Right cardiac atrium (tissue), 5 donors: ENCODE results near the gene TNS3. TPM values are rescaled to one million over a fixed set of nuclear protein-coding genes. Genes with fewer than 3 reads are reported as not detected.

ENCODE experiments used
- ATAC-seq, 2 donors: fragments of 200-7000 bp; cut with Tn5 transposase; one replicate each; pipeline versions ENCODE4 v1.8.0 to v1.9.1; 2020; ENCODE audit warnings: moderate library complexity in 2 of 2, mild to moderate bottlenecking in 1 of 2
- DNase-seq, 3 donors: peaks; one replicate each; pipeline ENCODE4 v3.0.0-alpha.2; 2020
- H3K27ac ChIP-seq: one replicate; pipeline ENCODE4 v1.5.1; 2013; ENCODE audit warnings: mild to moderate bottlenecking, low read length, control low read depth, moderate library complexity
- H3K27me3 ChIP-seq: one replicate; pipeline ENCODE4 v1.6.1; 2013; ENCODE audit not compliant: control insufficient read depth, insufficient read depth
- H3K4me1 ChIP-seq: one replicate; pipeline ENCODE4 v1.6.1; 2013; ENCODE audit warnings: low read length; ENCODE audit not compliant: control insufficient read depth, insufficient read depth
- H3K4me3 ChIP-seq: one replicate; pipeline ENCODE4 v1.5.1; 2013; ENCODE audit warnings: low read length, control low read depth
- H3K9me3 ChIP-seq: one replicate; pipeline ENCODE4 v1.6.1; 2013; ENCODE audit warnings: low read length; ENCODE audit not compliant: control insufficient read depth
- WGBS: extraction: QIAGEN DNeasy Blood & Tissue Kit; methylation state at CpG from one replicate; pipeline ENCODE4 v1.1.7; 2013; 5-methylcytosine and 5-hydroxymethylcytosine counted together
- intact Hi-C, 4 donors: fragments of 100-400 bp; cut with DNase I; formaldehyde crosslinking; loops; one replicate each; pipeline versions ENCODE4 v1.11.0 to v1.14.0; 2022 to 2023
- polyA plus RNA-seq: library from polyadenylated mRNA; stranded (reverse); fragments of 200-250 nt; gene quantifications from one replicate; pipeline ENCODE4 v1.2.3, GENCODE V29; 2013
- total RNA-seq, 4 donors: library from RNA; stranded (reverse); fragmentation: NEBNext Ultra II Directional; extraction: Animal tissue kit (Norgen Biotek cat#: 25700); gene quantifications; one replicate each; pipeline ENCODE4 v1.2.1, GENCODE V29; 2021
- donor health status: healthy with polysubstance abuse.
- donor health status: DM: no; HTN: yes; CAD: no.
- donor health status: DM: no; HTN: no; CAD: no.
- donor health status: DM: no; HTN: yes; CAD: no; lungs with severe emphysema.
- donor health status: DM: yes; HTN: yes; CAD: no.

The TNS3 gene
- total and polyA plus RNA-seq, 5 donors = 19.7 to 48.3 (median 40.4) TPM

DNA sequence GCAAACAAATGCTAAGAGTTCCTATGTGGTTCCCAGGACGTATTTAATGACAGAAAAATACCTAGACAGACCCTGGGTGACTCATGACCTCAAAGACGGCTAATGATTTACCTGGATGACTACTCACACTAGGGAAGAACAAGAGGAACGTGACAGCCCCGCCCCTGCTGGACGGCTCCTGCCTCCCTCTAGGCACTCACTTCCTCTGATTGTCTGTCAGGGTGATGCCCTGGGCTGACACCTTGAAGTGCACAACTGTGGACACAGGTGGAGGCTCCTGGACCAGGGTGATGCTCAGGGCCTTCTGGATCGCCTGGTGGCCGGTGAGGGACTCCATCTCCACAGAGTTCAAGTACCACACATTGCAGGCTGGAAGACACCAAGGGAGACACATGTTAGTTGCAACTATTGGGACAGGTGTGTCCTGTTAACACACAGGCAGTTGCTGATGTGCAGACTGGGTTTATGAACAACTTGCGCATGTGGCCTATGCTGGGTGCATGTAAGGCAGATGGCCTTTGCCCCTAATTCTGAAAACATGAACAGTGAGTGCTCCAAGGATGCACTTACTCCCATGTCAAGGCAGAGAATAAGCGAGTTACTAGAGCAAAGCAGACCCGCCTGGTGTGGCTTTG lies 298.3 kb downstream of the TNS3 start:
- no peak overlapping the region for H3K27ac ChIP-seq
- no peaks in the 10 kb centered on the region for H3K4me1 ChIP-seq
- no peak for ATAC-seq
- H3K4me3 ChIP-seq = no peak overlapping the region
- no peaks in the 10 kb centered on the region for H3K27me3 ChIP-seq
- H3K9me3 ChIP-seq = no peaks in the 10 kb centered on the region
- intact Hi-C loops = loop anchor here in 1 of 4 donors (10.0 kb wide), 1 partner anchor 101 kb away; no protein-coding TSS in a partner anchor
- no peak for DNase-seq
- 86% methylated on average over 10 of the region's 10 CpGs for WGBS

DNA sequence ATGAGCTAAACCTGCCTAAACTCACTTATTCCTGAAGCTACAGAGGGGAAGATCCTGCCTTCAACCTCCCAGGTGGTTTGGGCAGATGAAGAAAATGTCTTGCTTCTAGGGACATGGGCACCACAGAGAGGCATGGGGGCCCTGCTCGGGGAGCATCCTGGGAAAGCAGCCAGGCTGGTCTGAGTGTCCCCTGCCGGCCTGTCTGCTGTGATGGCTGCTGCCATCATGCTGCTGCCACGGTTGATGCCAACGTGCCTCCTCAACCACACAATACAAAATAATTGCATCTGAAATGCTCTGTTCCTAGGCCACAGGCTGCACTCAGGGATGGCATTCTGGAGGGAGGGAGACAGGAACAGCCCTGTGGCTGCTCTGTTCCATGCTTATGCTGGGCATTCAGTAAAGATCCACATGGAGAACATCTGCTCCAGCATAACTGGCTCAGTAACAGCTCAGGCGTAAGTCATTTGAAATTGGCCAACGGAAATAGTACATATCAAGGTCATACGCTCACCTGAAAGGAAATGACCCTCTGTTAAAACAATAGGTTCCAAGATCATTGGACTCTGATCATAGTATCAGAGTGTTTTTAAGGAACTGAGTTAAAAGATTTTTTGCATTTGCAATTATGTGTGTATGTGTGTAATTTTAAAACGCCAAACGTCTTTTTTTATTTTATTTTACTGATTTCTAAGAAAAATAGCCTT lies 299.0 kb downstream of the TNS3 start:
- intact Hi-C loops = loop anchor here in 1 of 4 donors (10.0 kb wide), 1 partner anchor 102 kb away; no protein-coding TSS in a partner anchor
- H3K27ac ChIP-seq = no peak overlapping the region
- DNase-seq = no peak
- 67% methylated on average over 9 of the region's 9 CpGs for WGBS
- H3K4me3 ChIP-seq = no peak overlapping the region
- ATAC-seq = no peak
- H3K27me3 ChIP-seq = no peaks in the 10 kb centered on the region
- H3K9me3 ChIP-seq = no peaks in the 10 kb centered on the region
- H3K4me1 ChIP-seq = no peaks in the 10 kb centered on the region

DNA sequence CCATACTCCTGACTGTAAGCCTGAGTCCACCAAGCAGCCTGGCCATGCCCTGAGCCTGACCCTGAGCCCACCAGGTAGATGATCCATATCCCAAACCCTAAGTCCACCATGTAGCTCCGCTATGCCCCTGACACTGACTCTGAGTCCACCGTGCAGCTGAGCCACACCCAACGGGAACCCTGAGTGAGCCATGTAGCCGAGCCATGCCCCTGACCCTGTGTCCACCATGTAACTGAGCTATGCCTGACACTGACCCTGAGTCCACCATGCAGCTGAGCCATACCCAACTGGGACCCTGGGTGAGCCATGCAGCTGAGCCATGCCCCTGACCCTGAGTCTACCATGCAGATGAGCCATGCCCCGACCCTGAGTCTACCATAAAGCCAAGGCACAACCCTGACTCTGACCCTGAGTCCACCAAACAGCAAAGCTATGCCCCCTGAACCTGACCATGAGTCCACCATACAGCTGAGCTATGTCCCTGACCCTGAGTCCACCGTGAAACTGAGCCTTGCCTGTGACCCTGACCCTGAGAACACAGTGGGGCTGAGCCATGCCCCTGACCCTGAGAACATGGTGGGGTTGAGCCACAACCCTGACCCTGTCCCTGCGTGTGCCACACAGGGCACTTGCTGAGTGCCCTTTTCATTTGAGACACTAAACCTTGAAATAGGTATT lies 299.8 kb downstream of the TNS3 start:
- no peak overlapping the region for H3K27ac ChIP-seq
- 98% methylated on average over 7 of the region's 7 CpGs for WGBS
- ATAC-seq (peak in 1 of 2 donors; percentile 8), DNase-seq (no peak)
- intact Hi-C loops = loop anchor here in 1 of 4 donors (10.0 kb wide), 1 partner anchor 103 kb away; no protein-coding TSS in a partner anchor
- H3K4me1 ChIP-seq = no peaks in the 10 kb centered on the region
- H3K9me3 ChIP-seq = no peaks in the 10 kb centered on the region
- no peak overlapping the region for H3K4me3 ChIP-seq
- no peaks in the 10 kb centered on the region for H3K27me3 ChIP-seq

DNA sequence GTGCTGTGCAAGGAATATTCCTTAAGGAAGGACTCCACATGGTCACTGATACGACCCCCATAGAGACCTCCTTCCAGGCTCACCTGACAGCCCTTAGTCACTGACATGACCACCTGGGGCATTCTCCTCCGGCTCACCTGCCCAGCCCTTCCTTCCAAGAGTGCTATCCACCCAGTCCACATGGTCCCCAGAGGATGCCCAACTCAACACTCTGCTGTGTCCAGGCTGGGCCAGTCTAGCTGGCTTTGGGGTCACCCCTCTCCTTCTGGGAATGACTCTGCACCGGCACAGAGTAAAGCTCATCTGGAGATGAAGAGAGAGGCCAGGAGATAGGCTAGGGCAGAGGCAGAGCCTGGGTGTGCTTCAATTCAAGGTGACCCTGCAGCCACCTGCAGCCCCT lies 300.8 kb downstream of the TNS3 start:
- no peaks in the 10 kb centered on the region for H3K27me3 ChIP-seq
- intact Hi-C loops = loop anchor here in 1 of 4 donors (10.0 kb wide), 1 partner anchor 104 kb away; no protein-coding TSS in a partner anchor

DNA sequence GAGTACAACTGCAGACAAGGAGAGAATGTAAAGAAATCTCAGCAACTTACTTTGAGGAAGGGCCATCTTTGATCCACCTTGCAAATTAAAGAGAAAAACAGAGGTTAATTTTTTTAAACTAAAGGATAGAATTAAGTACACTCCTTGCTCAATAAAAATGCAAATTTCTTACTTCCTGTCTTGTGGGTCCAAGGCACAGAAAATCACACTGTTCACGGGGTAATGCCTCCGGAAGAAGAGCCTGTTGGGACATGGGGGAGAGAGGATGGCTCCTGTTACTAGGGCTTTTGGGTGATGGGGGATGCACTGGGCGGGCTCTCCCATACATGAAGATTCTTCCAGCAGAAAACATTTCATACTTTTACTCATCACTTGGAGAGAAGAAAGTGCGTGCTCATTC lies 301.8 kb downstream of the TNS3 start:
- WGBS = 89% methylated on average over 4 of the region's 4 CpGs
- H3K4me1 ChIP-seq = no peaks in the 10 kb centered on the region
- no peaks in the 10 kb centered on the region for H3K27me3 ChIP-seq
- no peak for DNase-seq
- no peak overlapping the region for H3K27ac ChIP-seq
- no peak for ATAC-seq
- no peak overlapping the region for H3K4me3 ChIP-seq
- intact Hi-C loops = loop anchor here in 1 of 4 donors (10.0 kb wide), 1 partner anchor 105 kb away; no protein-coding TSS in a partner anchor
- H3K9me3 ChIP-seq = no peaks in the 10 kb centered on the region

More for the DNA sequence above, 300.8 kb downstream of the TNS3 start:
- no peak for DNase-seq
- Histone ChIP-seq H3K4me3 (no peak overlapping the region), H3K4me1 (no peaks in the 10 kb centered on the region), H3K27ac (no peak overlapping the region), H3K9me3 (no peaks in the 10 kb centered on the region)
- no peak for ATAC-seq
- WGBS = 90% methylated on average over 3 of the region's 3 CpGs

DNA sequence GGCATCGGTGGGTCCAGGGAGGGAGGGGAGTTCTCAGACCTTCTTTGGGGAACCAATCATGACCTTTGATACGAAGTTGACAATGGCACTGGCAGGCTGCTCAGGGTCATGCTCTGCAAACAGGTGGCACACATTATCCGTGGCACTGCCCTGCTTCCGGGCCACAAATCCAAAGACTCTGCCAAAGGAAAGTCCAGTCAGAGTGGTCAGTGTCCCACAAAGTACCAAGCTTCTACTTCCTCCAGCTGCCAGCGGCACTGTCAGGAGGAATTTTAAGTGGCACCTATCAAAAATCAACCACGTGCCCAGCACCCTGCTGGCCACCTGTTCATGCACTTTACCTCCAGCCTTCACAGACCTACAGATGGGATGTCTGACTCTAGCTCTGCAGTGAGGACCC lies 303.9 kb downstream of the TNS3 start:
- ATAC-seq (no peak), DNase-seq (no peak)
- intact Hi-C loops = no loop called here
- no peaks in the 10 kb centered on the region for H3K4me1 ChIP-seq
- no peaks in the 10 kb centered on the region for H3K27me3 ChIP-seq
- WGBS = 73% methylated on average over 6 of the region's 6 CpGs
- H3K27ac ChIP-seq = no peak overlapping the region
- H3K9me3 ChIP-seq = no peaks in the 10 kb centered on the region
- no peak overlapping the region for H3K4me3 ChIP-seq

DNA sequence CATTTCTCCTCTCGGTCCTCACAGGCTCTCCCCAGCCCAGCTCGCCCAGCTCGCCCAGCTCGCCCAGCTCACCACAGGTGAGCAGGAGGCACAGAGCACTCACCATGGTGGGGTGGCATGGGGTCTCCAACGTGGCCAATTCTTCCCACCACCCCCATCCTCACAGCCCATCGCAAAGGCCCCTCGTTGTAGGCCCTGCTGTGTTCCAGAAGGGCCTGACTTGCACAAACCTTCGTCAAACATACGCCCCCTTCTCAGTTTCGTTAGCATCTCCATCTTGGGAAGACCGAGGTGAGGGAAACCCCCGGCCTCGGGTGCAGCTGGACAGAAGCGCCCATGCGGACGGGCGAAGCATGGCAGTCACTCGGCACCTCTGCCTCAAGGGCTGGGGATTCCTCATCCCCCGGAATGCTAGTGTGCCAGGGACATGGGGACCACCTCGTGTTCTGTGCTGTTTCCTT lies 304.6 kb downstream of the TNS3 start:
- DNase-seq = no peak
- no peak overlapping the region for H3K27ac ChIP-seq
- WGBS = 87% methylated on average over 20 of the region's 20 CpGs

DNA sequence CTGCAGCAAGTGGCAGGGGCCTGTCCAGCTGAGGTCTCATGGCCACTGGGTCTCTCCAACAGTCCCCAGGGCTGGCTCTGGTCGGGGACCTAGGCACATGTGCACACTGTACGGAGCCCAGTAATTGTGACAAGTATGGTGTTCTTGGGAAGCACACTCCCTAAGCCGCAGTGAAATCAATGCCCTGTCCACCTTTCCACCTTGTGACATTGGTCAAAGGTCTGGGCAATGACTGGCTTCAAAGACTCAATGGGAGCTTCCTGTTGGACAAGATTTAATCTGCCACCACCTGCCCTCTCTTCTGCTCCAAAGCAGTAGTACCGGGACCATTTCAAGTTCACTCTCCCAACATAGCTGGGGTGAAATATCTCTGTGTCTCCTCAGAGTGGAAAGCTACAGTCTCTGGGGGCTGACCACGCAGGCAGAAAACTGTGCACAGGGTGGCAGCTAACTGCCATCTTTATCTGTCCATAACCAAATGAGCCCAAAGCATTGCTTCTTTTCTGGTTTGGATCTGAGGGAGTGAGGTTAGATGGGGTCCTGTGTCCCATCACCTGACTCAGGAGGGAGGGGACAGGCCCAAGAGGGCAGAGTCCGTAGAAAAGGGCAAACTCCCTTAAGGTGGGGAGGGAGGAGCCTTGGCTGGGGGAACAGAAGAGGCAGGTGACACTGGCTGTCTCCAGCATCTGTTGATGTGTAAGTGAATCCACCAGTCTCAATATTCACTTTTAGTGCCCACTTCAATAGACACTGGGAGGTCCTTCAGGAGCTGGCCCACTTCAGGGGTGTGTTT lies 307.7 kb downstream of the TNS3 start:
- no peaks in the 10 kb centered on the region for H3K27me3 ChIP-seq
- intact Hi-C loops = loop anchor here in 1 of 4 donors (2.0 kb wide), 1 partner anchor 27 kb away; no protein-coding TSS in a partner anchor
- ATAC-seq (no peak), DNase-seq (no peak)
- H3K4me3 ChIP-seq = no peak overlapping the region
- H3K27ac ChIP-seq = no peak overlapping the region
- no peaks in the 10 kb centered on the region for H3K9me3 ChIP-seq
- no peaks in the 10 kb centered on the region for H3K4me1 ChIP-seq
- WGBS = 95% methylated on average over 6 of the region's 6 CpGs

More for the DNA sequence above, 304.6 kb downstream of the TNS3 start:
- intact Hi-C loops = no loop called here
- H3K9me3 ChIP-seq = no peaks in the 10 kb centered on the region
- H3K4me3 ChIP-seq = no peak overlapping the region
- ATAC-seq = no peak
- H3K4me1 ChIP-seq = no peaks in the 10 kb centered on the region
- no peaks in the 10 kb centered on the region for H3K27me3 ChIP-seq

DNA sequence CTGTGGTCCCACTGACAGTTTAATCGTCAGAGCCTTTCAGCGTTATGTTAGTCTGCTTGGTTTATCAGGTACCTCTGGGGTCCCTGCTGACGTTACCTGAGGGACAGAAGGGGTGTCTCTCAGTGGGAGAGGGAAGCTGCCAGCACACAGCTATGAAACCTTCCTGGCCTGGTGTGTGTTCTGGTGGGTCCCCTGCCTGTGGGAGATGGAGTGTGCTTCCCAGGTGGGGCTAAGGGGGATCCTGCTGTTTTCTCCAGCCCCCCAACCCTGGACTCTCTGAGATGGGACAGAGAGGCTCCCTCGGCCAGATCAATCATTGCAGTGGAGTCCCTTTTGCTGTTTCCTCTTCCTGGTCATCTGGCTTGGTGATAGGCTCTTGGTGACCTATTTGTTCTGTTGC lies 308.8 kb downstream of the TNS3 start:
- no peaks in the 10 kb centered on the region for H3K9me3 ChIP-seq
- intact Hi-C loops = loop anchor here in 1 of 4 donors (2.0 kb wide), 1 partner anchor 28 kb away; no protein-coding TSS in a partner anchor
- no peaks in the 10 kb centered on the region for H3K27me3 ChIP-seq
- no peak for ATAC-seq
- no peak overlapping the region for H3K27ac ChIP-seq
- no peaks in the 10 kb centered on the region for H3K4me1 ChIP-seq
- DNase-seq = no peak
- WGBS = 95% methylated on average over 4 of the region's 4 CpGs
- no peak overlapping the region for H3K4me3 ChIP-seq

DNA sequence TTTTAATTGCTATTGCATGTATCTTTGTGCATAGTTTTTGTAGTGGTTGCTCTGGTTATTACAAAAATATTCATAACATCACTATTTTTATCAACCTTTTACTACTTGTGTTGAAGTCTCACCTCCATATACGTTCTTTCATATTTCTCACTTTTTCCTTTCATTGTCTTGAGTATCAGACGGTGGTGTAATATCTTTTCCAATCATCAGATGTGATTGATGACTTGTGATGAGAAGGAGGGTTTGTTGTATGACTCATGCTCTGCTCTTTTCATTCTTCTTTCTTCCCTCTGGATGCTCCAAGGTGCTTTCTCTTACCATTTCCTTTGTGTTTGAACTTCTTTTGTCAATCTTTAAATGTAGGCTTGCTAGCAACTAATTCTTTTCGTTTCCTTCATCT lies 310.2 kb downstream of the TNS3 start:
- WGBS = 81% methylated on average over 3 of the region's 3 CpGs
- Histone ChIP-seq H3K27me3 (no peaks in the 10 kb centered on the region), H3K27ac (no peak overlapping the region), H3K4me1 (peaks cover under 1% of the 10 kb centered on the region), H3K4me3 (no peak overlapping the region), H3K9me3 (no peaks in the 10 kb centered on the region)
- intact Hi-C loops = loop anchor here in 1 of 4 donors (2.0 kb wide), 1 partner anchor 29 kb away; no protein-coding TSS in a partner anchor
- ATAC-seq (no peak), DNase-seq (no peak)
